GM19452 (cell line): ENCODE data around the gene HCRT.
"Not testable (repeated sequence)": the region's sequence is repeated elsewhere in the genome, so short reads cannot be mapped to it uniquely, and the experiment has no call there.

Source experiments
- ATAC-seq: cut with Tn5 transposase; IDR thresholded peaks from one replicate; pipeline ENCODE4 v1.9.1; 2021; ENCODE audit not compliant: unreplicated experiment

Gene HCRT

GRCh38 chr17:42180411-42180921 lies 4.8 kb downstream of the HCRT start:
- ATAC-seq: no peak

GRCh38 chr17:42179911-42180410 lies 5.3 kb downstream of the HCRT start:
- ATAC-seq: no peak

- ATAC-seq: no peak
Measured at GRCh38 chr17:42179335-42179734, 5.9 kb downstream of the HCRT start.

GRCh38 chr17:42178817-42179216 lies 6.4 kb downstream of the HCRT start:
- no peak for ATAC-seq

GRCh38 chr17:42177684-42178083 lies 7.6 kb downstream of the HCRT start:
- no peak for ATAC-seq

GRCh38 chr17:42174126-42174783 lies 11.0 kb downstream of the HCRT start:
- no peak for ATAC-seq

GRCh38 chr17:42171831-42172230 lies 13.4 kb downstream of the HCRT start:
- ATAC-seq: no peak

- ATAC-seq: no peak
Measured at GRCh38 chr17:42169351-42169750, 15.9 kb downstream of the HCRT start.

- no peak for ATAC-seq
Measured at GRCh38 chr17:42167807-42168206, 17.4 kb downstream of the HCRT start.

GRCh38 chr17:42166196-42166763 lies 19.0 kb downstream of the HCRT start:
- ATAC-seq: no peak

GRCh38 chr17:42165751-42166150 lies 19.5 kb downstream of the HCRT start:
- ATAC-seq: no peak

GRCh38 chr17:42163696-42164407 lies 21.4 kb downstream of the HCRT start:
- ATAC-seq: no peak

GRCh38 chr17:42163113-42163512 lies 22.1 kb downstream of the HCRT start:
- no peak for ATAC-seq

GRCh38 chr17:42160531-42160910 lies 24.7 kb downstream of the HCRT start:
- ATAC-seq: no peak

GRCh38 chr17:42159796-42160530 lies 25.3 kb downstream of the HCRT start:
- no peak for ATAC-seq

GRCh38 chr17:42155614-42156045 lies 29.6 kb downstream of the HCRT start:
- ATAC-seq: no peak

- no peak for ATAC-seq
Measured at GRCh38 chr17:42153919-42154742, 31.1 kb downstream of the HCRT start.

- no peak for ATAC-seq
Measured at GRCh38 chr17:42146911-42147607, 38.2 kb downstream of the HCRT start.

- not testable (repeated sequence) for ATAC-seq
Measured at GRCh38 chr17:42143138-42143537, 42.1 kb downstream of the HCRT start.
